B cell (primary cell): ENCODE data around the gene LPIN3.

Experiments
- CTCF ChIP-seq: fragments of 200-600 bp; IDR thresholded peaks from one replicate; pipeline ENCODE4 v1.8.0; 2022; ENCODE audit warnings: antibody characterized with exemption, mild to moderate bottlenecking
- EZH2 ChIP-seq: IDR thresholded peaks from 2 replicates; pipeline ENCODE4 v1.6.1; 2012; ENCODE audit warnings: borderline replicate concordance, low read depth, mild to moderate bottlenecking, moderate library complexity, low read length; ENCODE audit not compliant: insufficient read depth, poor library complexity, severe bottlenecking

- TF ChIP-seq CTCF (no peak), EZH2 (no peak)
These were observed 26.2 kb upstream of the LPIN3 start for GRCh38 chr20:41314386-41314785.
